Measurements from ENCODE around the gene ARNT2.

ARNT2 gene

GRCh38 chr15:80527406-80527805 is 123.2 kb downstream of the ARNT2 start:
- POLR2A ChIA-PET: no interaction called here
- CTCF ChIA-PET: no interaction called here
- TF ChIP-seq CTCF (IDR thresholded peaks at IDR 0.05; ENCODE audit: control extremely low read depth, extremely low read depth, low read depth, missing control alignments): no peak
- DNase-seq (ENCODE audit: extremely low spot score): no peak

GRCh38 chr15:80527961-80528360 is 123.8 kb downstream of the ARNT2 start:
- no peak for DNase-seq (ENCODE audit: extremely low spot score)
- CTCF ChIA-PET: no interaction called here
- POLR2A ChIA-PET: no interaction called here

GRCh38 chr15:80530737-80531365 is 126.7 kb downstream of the ARNT2 start:
- no peak for DNase-seq (ENCODE audit: extremely low spot score)
- ChIA-PET CTCF (no interaction called here), POLR2A (no interaction called here)
- TF ChIP-seq CTCF (IDR thresholded peaks at IDR 0.05; ENCODE audit: control extremely low read depth, extremely low read depth, low read depth, missing control alignments): no peak

More at GRCh38 chr15:80527961-80528360, 123.8 kb downstream of the ARNT2 start:
- no peak for TF ChIP-seq CTCF (IDR thresholded peaks at IDR 0.05; ENCODE audit: control extremely low read depth, extremely low read depth, low read depth, missing control alignments)

- ChIA-PET POLR2A (no interaction called here), CTCF (no interaction called here)
- no peak for DNase-seq (ENCODE audit: extremely low spot score)
- TF ChIP-seq CTCF (IDR thresholded peaks at IDR 0.05; ENCODE audit: control extremely low read depth, extremely low read depth, low read depth, missing control alignments): no peak
These were observed 127.2 kb downstream of the ARNT2 start for GRCh38 chr15:80531388-80531787.

- ChIA-PET POLR2A (no interaction called here), CTCF (no interaction called here)
- TF ChIP-seq CTCF (IDR thresholded peaks at IDR 0.05; ENCODE audit: control extremely low read depth, extremely low read depth, low read depth, missing control alignments): no peak
- DNase-seq (ENCODE audit: extremely low spot score): no peak
These were observed 127.6 kb downstream of the ARNT2 start for GRCh38 chr15:80531796-80532195.

GRCh38 chr15:80533790-80534333 is 129.7 kb downstream of the ARNT2 start:
- DNase-seq (ENCODE audit: extremely low spot score): no peak
- ChIA-PET POLR2A (no interaction called here), CTCF (no interaction called here)
- TF ChIP-seq CTCF (IDR thresholded peaks at IDR 0.05; ENCODE audit: control extremely low read depth, extremely low read depth, low read depth, missing control alignments): no peak
